WTC11 (cell line): Measurements from ENCODE around the gene DTNB.

Experiments
- TF ChIP-seq, protein P1 (sequence below): sonication (generic); formaldehyde crosslinking; IDR thresholded peaks from 2 replicates; pipeline ENCODE4 v1.8.1; 2023; ENCODE audit warnings: mild to moderate bottlenecking, missing genetic modification reagents, moderate library complexity
- TF ChIP-seq, protein P2 (sequence below): fragments of 250-450 bp; sonication (Bioruptor Pico); conservative IDR thresholded peaks from 2 replicates; pipeline ENCODE4 v1.9.0; 2021; ENCODE audit warnings: mild to moderate bottlenecking

DNA sequence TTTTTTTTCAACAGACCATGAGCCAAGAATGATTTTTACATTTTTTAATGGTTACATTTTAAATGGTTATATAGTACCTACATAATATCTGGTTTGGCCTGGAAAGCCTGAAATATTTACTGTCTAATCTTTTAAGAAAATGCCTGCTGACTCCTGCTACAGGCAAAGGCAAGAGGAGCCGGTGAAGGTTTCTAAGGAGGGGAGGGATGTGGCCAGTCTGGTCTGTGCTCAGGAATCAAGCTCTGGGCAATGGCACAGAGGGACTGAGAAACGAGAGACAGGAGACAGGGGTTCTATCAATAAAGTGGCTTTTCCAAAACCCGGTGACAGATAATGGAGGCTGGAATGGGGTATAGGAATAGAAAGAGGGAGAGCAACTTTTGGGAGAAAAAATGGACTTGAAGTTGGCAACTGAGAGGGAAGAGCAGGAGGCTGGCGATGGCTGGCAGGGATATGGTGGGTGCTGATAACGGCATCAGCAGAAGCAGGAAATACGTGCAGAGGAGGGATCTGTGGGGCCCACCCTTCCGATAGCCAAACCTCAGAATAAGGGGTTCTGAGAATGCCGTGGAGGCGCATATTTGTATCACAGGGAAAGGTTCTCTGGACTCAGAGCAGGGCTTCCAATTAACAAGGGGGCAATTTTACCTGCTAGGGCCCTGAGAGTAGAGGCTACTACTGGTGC is 267.6 kb downstream of the DTNB start:
- TF ChIP-seq, protein P1, sequence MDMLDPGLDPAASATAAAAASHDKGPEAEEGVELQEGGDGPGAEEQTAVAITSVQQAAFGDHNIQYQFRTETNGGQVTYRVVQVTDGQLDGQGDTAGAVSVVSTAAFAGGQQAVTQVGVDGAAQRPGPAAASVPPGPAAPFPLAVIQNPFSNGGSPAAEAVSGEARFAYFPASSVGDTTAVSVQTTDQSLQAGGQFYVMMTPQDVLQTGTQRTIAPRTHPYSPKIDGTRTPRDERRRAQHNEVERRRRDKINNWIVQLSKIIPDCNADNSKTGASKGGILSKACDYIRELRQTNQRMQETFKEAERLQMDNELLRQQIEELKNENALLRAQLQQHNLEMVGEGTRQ (CRISPR knock-in tag): no peak
- TF ChIP-seq, protein P2, sequence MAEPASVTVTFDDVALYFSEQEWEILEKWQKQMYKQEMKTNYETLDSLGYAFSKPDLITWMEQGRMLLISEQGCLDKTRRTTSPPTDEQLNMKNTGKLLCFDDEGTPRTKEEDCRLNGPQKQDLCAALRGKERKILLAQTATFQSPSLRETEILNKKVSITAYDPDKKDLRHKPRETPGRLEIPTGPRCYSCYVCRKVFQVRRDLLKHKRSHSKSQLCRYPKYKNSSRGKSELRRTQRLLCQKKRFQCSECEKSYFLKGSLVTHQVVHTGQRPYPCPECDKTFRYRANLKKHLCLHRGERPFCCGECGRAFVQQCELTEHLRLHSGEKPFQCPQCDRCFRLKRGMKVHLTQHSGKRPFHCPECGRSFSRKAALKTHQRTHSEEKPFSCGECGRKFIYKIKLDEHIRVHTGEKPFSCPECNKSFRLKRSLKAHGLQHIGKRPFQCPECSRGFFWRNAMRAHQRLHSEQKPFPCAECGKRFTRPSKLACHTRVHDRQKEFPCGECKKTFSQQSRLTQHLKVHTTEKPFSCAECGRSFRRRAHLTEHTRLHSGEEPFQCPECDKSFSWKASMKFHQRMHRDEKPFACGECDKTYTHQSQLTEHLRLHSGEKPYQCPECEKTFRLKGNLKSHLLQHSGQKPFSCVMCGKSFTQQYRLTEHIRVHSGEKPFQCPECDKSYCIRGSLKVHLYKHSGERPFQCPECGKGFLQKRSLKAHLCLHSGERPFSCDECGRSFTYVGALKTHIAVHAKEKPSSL (CRISPR knock-in tag): no peak
